ENCODE measurements around the gene NMD3. TPM values are rescaled to one million over a fixed set of nuclear protein-coding genes. Genes with fewer than 3 reads are reported as not detected.

NMD3 gene
- total and polyA plus RNA-seq, 8 donors, result 21.3 to 151 (median 44.1) TPM

GRCh38 chr3:161250116-161250515 is 29.0 kb downstream of the NMD3 start:
- peaks cover 55 to 91% (median 83%) of the 10 kb centered on the region in 4 donors for H3K36me3 ChIP-seq

GRCh38 chr3:161251716-161252115 is 30.6 kb downstream of the NMD3 start:
- H3K4me3 ChIP-seq, result no peak overlapping the region
- peaks cover 0 to 33% (median 16%) of the 10 kb centered on the region in 4 donors for H3K4me1 ChIP-seq
- 88 to 93% (median 90%) methylated on average over 2 of the region's 2 CpGs for WGBS, 5 donors
- no peaks in the 10 kb centered on the region for H3K9me3 ChIP-seq
- no peak for DNase-seq
- peaks cover 49 to 93% (median 82%) of the 10 kb centered on the region in 4 donors for H3K36me3 ChIP-seq
- H3K27ac ChIP-seq, result no peak overlapping the region
- no peaks in the 10 kb centered on the region for H3K27me3 ChIP-seq
- TF ChIP-seq POLR2AphosphoS5 (IDR thresholded peaks at IDR 0.05) (no peak), EP300 (IDR thresholded peaks at IDR 0.05) (no peak), CTCF (IDR thresholded peaks at IDR 0.05) (no peak), POLR2A (IDR thresholded peaks at IDR 0.05) (no peak)
- intact Hi-C loops (cut with DNase I; ENCODE audit: low total_unique reads), result no loop called here

More at GRCh38 chr3:161250116-161250515, 29.0 kb downstream of the NMD3 start:
- intact Hi-C loops (cut with DNase I; ENCODE audit: low total_unique reads), result no loop called here
- TF ChIP-seq EP300 (IDR thresholded peaks at IDR 0.05) (no peak), POLR2A (IDR thresholded peaks at IDR 0.05) (no peak), CTCF (IDR thresholded peaks at IDR 0.05) (no peak), POLR2AphosphoS5 (IDR thresholded peaks at IDR 0.05) (no peak)
- Histone ChIP-seq H3K27ac (no peak overlapping the region), H3K9me3 (no peaks in the 10 kb centered on the region), H3K4me1 (peaks cover 0 to 33% (median 15%) of the 10 kb centered on the region in 4 donors), H3K4me3 (no peak overlapping the region), H3K27me3 (no peaks in the 10 kb centered on the region)
- no peak for DNase-seq
- 65 to 84% (median 69%) methylated on average over 1 of the region's 1 CpG for WGBS, 5 donors

GRCh38 chr3:161252143-161252542 is 31.0 kb downstream of the NMD3 start:
- H3K27ac ChIP-seq, result no peak overlapping the region
- TF ChIP-seq EP300 (IDR thresholded peaks at IDR 0.05) (no peak), POLR2A (IDR thresholded peaks at IDR 0.05) (no peak), POLR2AphosphoS5 (IDR thresholded peaks at IDR 0.05) (no peak), CTCF (IDR thresholded peaks at IDR 0.05) (no peak)
- H3K4me1 ChIP-seq, result peaks cover 0 to 32% (median 16%) of the 10 kb centered on the region in 4 donors
- no peak overlapping the region for H3K4me3 ChIP-seq
- peaks cover 45 to 93% (median 83%) of the 10 kb centered on the region in 4 donors for H3K36me3 ChIP-seq
- H3K27me3 ChIP-seq, result no peaks in the 10 kb centered on the region
- DNase-seq, result no peak
- intact Hi-C loops (cut with DNase I; ENCODE audit: low total_unique reads), result no loop called here
- 94 to 96% (median 94%) methylated on average over 5 of the region's 5 CpGs for WGBS, 5 donors
- no peaks in the 10 kb centered on the region for H3K9me3 ChIP-seq

GRCh38 chr3:161253711-161254110 is 32.6 kb downstream of the NMD3 start:
- Histone ChIP-seq H3K36me3 (peaks cover 31 to 86% (median 83%) of the 10 kb centered on the region in 4 donors), H3K9me3 (no peaks in the 10 kb centered on the region), H3K4me3 (no peak overlapping the region), H3K4me1 (peaks cover 0 to 32% (median 16%) of the 10 kb centered on the region in 4 donors), H3K27ac (peak overlapping the region in 1 of 5 donors; percentile 21), H3K27me3 (no peaks in the 10 kb centered on the region)
- peak in 1 of 2 donors; percentile 20 for DNase-seq
- TF ChIP-seq EP300 (IDR thresholded peaks at IDR 0.05), result no peak
- TF ChIP-seq POLR2A (IDR thresholded peaks at IDR 0.05), result no peak
- TF ChIP-seq POLR2AphosphoS5 (IDR thresholded peaks at IDR 0.05), result no peak
- TF ChIP-seq CTCF (IDR thresholded peaks at IDR 0.05), result no peak
- WGBS, 5 donors, result 19 to 50% (median 44%) methylated on average over 1 of the region's 1 CpG
- intact Hi-C loops (cut with DNase I; ENCODE audit: low total_unique reads), result no loop called here

Data from stomach (tissue), 9 donors.